ENCODE data around the gene MAPK12.
"Not testable (repeated sequence)": the region's sequence is repeated elsewhere in the genome, so short reads cannot be mapped to it uniquely, and the experiment has no call there.

MAPK12 gene

GRCh38 chr22:50209893-50210292 is 51.6 kb downstream of the MAPK12 start:
- DNase-seq: peak; percentile 63

GRCh38 chr22:50208939-50209892 is 52.3 kb downstream of the MAPK12 start:
- no peak for DNase-seq

GRCh38 chr22:50208430-50208938 is 53.0 kb downstream of the MAPK12 start:
- DNase-seq: no peak

GRCh38 chr22:50207383-50208140 is 53.9 kb downstream of the MAPK12 start:
- DNase-seq: no peak

- no peak for DNase-seq
Observed at GRCh38 chr22:50206599-50206998, 54.9 kb downstream of the MAPK12 start.

GRCh38 chr22:50205781-50206569 is 55.5 kb downstream of the MAPK12 start:
- DNase-seq: no peak

GRCh38 chr22:50204998-50205397 is 56.5 kb downstream of the MAPK12 start:
- not testable (repeated sequence) for DNase-seq

- no peak for DNase-seq
Observed at GRCh38 chr22:50204571-50204970, 56.9 kb downstream of the MAPK12 start.

- no peak for DNase-seq
Observed at GRCh38 chr22:50203288-50203687, 58.2 kb downstream of the MAPK12 start.

All from activated CD4-positive, alpha-beta T cell treated with anti-CD3 and anti-CD28 coated beads, Interleukin-2, amount 50 U/mL, for 16 hours (primary cell).